Hematopoietic multipotent progenitor cell treated with erythropoietin and hydrocortisone succinate and interleukin-3 and kit ligand, for 6 days (in vitro differentiated cells): ENCODE data around the gene ZNF574.

ENCODE experiments used
- DNase-seq: peaks from one replicate; pipeline ENCODE4 v3.0.0-alpha.2; 2015

The ZNF574 gene

GRCh38 chr19:42130254-42130573 lies 54.2 kb downstream of the ZNF574 start:
- no peak for DNase-seq
